GM19193 (cell line): ENCODE results near the gene HAX1.

Experiments
- POLR2A ChIP-seq: IDR thresholded peaks from 4 replicates; pipeline ENCODE4 v1.6.1; 2011; ENCODE audit not compliant: insufficient read depth, insufficient read length; ENCODE audit errors: extremely low read depth

The HAX1 gene

DNA sequence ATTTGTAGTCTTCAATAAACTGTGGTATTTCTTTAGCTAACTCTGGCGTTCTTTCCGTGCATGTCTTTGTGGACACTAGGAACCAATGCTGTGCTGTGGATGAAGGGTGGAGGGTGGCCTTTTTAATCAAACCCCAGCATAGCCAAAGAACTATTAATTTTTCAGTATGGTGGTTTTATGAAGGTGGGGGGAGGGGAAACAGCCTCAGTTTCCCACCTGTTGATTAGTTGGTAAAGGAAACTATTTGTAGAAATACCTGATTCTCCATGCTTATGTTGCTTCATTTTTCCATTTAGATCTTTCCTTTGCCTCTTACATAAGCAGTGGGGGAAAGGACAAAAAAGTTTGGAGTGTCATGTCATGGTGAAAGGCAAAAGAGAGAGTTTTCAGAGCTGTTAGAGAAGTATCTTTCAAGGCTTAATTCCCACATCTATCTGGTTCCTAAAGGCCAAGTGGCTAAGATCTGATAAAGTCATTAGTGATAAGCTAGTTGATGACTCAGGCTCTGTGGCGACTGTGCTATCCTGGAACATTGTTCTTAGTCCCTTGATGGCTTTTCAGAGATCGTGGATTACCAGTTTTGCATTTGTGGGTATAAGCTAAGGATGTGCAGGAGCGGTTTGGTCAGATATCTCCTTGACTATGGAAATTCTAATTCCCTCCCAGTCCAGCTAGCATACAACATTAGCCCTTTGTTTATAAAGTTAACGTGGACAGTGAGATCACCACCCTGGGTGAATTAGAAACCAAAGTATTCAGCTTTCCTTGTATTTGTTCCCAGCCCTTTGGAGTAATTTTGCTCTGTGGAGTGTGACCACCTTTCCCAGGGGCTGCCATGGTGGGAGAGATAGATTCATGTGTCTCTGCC, 8.7 kb upstream of the HAX1 start:
- TF ChIP-seq POLR2A, result no peak

DNA sequence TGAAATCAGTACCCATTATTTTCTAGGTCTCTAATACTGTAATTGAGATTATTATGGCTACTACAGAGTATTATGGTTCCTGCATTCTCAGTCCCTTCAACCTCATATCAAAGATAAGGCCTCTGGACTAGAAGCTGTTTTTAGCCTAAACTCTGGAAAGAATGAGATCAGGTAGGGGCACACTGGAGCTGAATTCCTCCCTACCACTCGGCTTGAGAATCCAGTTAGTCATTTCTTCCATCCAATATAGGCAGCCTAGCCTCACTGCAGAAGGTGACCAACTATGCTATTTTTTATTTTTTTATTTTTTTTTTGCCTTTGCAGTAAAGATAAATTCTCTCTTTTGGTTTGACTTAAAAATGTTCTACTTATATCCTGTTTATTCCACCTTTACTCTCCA, 8.0 kb upstream of the HAX1 start:
- no peak for TF ChIP-seq POLR2A

DNA sequence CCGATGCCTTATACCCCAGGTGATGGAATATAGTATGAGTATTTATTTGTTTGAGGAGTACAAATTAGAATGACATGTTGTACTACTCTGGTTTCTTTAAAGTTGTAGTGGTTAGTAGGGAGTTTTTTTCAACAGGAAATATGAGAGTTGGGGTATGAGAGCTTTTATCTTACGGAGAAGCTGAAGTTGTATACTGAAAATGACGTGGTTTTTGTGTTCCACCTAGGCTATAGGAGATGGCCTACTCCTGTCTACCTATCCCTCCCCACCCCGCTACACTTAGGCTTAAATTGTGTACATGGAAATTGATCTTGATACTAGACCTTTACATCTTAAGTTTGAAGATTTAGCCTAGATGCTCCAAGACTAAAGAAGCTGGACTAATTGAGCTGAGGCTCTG, 6.8 kb upstream of the HAX1 start:
- TF ChIP-seq POLR2A, result no peak

DNA sequence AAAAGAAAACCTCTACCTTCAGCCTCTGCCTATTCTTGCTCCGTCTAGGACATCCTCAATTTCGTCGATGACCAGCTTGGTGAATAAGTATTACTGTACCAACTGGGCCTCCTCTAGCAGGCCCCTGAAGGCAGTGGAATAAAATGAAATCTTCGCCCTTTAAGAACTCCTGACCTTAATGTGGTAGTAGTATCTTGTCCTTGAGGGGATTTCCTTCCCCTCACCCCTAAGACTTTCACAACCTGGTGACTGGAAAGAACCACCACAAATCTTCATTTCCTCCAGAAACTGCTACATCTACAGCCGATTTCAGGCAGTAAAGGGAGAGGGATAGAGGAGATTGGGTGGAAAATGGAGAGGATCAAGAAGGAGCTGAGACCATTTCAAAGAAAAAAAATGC, 1.6 kb upstream of the HAX1 start:
- TF ChIP-seq POLR2A, result no peak

DNA sequence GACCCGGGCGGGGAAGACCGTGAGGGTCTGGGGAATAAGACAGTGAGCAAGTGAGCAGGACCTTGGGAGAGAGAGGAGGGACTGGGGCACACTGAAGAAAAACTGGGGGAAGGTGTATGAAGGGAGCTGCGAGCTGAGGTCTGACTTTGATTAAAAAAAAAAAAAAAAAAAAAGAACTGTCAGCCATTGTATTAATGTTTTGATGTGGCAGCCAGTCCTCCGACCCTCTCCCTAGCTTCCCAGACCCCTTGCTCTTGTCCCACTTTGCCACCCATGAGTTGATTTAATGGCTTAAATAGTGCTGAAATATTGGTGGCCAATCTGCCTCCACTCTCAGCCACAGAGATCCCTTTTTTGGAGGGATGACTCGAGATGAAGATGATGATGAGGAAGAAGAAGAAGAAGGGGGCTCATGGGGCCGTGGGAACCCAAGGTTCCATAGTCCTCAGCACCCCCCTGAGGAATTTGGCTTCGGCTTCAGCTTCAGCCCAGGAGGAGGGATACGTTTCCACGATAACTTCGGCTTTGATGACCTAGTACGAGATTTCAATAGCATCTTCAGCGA, 652 bp downstream of the HAX1 start:
- TF ChIP-seq POLR2A, result no peak

DNA sequence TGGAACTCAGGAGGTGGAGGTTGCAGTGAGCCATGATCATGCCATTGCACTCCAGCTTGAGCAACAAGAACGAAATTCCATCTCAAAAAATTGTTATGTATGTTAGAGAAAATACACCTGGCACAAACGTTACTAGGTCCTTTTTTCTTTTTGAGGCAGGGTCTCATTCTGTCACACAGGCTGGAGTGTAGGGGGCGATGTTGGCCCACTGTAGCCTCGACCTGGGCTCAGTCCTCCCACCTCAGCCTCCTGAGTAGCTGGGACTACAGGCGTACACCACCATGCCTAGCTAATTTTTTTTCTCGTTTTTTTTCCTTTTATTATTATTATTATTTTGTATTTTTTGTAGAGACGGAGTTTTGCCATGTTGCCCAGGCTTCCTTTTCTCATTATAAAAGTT, 4.4 kb downstream of the HAX1 start:
- TF ChIP-seq POLR2A, result no peak

DNA sequence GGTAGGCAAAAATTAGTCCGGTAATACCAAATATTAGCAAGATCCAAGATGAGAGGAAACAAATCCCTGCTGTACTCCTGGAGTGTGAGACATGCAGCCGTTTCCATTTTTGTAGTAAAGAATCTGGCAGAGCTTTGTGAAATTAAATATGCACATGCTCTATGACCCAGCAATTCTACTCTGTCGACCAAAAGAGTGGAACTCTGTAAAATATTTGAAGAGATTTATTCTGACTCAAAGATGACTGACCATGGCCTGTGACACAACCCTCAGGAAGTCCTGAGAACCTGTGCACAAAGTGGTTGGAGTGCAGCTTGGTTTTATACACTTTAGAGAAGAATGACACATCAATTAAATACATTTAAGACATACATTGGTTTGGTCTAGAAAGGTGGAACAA, 16.2 kb downstream of the HAX1 start:
- no peak for TF ChIP-seq POLR2A

DNA sequence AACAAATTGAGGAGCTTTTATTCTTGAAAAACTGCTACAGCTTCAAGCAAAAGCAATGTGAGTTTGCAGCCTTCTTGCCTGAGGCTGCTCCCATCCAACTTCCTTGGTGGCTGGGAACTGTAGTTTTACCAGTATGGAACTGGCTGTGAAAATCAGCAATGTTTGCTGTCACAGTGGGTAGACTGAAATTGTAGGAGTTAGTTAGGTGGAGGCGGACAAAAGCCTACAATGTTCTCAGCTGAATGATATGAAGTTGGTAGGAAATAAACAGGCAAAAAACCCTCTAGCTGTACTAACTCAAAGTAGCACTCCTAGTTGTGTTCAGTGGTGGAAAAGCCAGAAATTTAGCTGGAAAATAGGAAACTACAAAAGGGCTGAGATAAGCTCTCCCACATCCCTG, 18.5 kb downstream of the HAX1 start:
- TF ChIP-seq POLR2A, result no peak

DNA sequence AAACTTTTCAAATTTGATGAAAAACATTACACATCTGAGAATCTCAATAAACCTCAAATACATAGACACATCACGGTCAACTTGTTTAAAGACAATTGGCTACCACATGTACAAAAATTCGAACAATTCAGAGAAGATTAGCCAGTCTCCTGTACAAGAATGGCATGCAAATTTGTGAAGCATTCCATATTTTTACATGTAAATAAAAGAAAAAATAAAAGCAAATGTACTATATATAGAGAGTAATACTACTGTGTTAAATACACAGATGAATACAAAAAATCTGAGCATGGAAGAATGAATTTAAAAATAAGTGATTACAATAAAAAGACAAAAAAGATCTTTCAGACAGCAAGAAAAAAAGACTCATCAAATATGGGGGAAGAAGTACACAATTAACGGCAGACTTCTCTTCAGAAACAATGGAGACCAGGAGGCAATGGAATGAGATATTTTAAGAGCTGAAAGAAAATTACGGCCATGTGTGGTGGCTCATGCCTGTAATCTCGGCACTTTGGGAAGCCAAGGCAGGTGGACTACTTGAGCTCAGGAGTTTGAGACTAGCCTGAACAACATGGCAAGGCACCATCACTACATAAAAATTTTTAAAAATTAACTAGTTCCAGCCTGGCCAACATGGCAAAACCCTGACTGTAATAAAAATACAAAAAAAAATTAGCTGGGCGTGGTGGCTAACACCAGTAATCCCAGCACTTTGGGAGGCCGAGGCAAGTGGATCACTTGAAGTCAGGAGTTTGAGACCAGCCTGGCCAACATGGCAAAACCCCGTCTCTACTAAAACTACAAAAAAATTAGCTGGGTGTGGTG, 23.2 kb downstream of the HAX1 start:
- no peak for TF ChIP-seq POLR2A

DNA sequence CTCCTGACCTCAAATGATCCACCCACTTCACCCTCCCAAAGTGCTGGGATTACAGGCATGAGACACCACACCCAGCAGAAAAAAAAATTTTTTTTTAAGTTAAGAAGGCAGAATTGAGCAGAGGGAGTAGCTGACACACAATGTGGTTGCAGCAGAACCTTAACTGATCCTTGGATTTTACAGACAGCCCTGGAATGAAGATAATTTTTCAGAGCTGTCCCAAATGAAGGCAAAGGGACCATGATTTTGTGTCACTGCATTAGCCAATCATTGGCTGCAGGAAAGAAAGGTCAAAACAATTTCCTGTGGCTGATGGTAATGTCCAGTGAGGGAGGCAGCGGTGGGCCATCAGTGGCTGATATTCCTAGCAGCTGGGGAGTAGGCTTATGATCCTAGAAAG, 29.2 kb downstream of the HAX1 start:
- TF ChIP-seq POLR2A, result no peak

DNA sequence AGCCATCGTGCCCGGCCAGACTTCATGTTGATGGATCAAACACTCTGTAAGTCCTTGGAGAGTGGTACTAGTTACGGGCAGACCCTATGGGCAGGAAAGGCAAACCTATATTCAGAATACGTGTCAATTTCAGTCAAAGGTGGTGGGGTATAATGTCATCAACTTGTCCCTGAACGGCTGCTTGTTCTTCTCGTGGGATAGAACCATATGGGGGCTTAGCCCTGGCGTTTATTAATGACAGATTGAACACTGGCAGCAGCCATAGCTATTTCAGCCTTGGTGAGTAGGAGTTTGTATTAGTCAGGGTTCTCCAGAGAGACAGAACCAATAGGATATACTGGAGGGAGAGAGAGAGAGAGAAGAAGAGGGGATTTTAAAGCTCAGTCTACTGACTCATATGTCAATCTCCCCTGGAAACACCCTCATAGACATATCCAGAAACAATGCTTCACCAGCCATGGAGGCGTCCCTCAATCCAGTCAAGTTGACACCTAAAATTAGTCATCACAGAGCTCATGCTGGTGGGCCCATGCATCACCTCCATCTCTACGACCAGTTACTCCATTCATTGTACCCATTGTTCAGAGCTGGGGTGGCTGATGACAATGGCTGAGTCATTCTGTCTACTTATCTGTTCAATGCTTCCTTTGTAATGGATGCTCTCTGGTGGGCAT, 32.4 kb downstream of the HAX1 start:
- TF ChIP-seq POLR2A, result no peak

DNA sequence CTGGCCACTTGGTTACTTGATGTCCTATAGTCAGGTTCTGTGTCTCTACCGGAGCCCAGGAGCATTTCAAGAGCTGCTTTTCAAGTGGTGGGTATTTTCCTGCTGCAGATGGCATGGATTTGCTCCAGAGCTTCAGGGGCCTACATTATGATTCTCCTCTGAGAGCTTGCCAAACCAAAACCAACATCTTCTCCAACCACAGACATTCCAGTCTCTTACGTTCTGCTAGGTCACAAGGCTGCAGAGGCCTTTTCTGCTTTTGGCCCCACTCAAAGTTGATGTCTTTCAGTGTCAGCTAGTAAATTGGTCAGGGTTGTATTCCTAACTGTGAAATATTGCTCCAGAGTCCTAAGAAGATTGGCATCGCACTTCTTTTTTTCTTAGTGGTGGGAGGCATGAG, 33.7 kb downstream of the HAX1 start:
- no peak for TF ChIP-seq POLR2A

DNA sequence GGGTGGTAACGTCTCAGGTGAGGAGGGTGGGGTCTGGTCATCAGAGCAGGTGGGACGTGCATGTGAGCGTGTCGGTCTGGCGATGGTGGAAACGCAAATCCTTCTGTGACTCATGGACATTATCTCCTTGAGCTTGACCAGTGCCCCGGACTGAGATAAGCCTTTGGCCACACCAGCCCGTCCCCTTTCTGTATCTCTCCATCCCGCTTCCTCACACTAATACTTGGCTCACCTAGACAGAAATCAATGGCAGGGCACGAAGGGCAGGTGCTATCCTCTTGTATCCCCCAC, 40.6 kb downstream of the HAX1 start:
- no peak for TF ChIP-seq POLR2A

DNA sequence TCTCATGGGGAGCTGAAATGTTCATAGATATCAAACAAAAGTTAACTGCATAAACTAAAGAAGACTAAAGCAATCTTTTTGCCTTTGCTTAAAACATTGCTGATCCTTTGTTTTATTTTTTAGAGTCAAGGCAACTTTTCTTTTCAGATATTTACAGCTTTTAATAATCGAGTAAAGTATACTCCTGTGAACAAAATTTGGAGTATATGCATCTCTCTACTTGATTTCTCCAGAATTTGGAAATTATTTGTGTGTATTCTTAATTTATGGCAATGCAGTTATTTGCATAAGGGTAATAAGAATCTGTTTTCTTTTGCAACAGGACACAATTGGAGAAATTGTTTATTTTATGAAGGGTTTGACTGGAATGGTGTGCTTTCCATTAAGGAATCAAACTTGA, 44.3 kb downstream of the HAX1 start:
- no peak for TF ChIP-seq POLR2A

DNA sequence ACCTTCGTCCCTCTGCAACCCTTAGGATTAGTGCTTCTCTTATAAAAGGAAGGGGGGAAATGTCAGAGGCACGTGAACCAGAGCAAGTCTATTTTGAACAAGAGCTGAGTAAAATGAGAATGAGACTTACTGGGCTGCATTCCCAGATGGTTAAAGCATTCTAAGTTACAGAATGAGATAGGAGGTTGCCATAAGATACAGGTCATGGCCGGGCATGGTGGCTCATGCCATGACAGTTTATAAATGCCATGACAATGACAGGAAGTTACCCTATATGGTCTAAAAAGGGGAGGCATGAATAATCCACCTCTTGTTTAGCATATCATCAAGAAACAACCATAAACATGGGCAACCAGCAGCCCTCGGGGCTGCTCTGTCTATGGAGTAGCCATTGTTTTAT, 46.0 kb downstream of the HAX1 start:
- no peak for TF ChIP-seq POLR2A
